ENCODE data around the gene METRNL.

DNA sequence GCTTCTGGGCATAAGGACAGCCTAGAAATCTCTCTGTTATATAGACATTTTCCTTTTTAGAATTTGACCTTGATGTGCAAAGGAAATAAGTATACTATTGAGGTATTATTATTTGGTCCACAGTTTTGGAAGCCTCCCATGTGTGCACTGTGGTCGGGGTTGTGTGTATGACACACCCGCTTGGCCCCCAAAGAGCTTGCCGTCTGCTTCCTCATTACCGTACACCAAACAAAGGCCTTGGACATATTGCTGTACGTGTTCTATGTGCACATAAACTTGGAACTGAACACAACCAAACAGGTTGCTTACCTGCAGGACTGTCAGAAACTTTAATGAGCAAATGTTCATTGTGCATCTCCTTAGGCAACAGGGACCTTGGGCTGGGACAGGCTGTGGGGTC, 38.2 kb downstream of the METRNL start:
- TF ChIP-seq CTCF (conservative IDR thresholded peaks at IDR 0.05) (no peak), ZFX (IDR thresholded peaks at IDR 0.05) (no peak)

Measured in C4-2B (cell line).